Smooth muscle cell (in vitro differentiated cells): Measurements from ENCODE around the gene POU2F1. TPM values are rescaled to one million over a fixed set of nuclear protein-coding genes. Genes with fewer than 3 reads are reported as not detected.

Experiments used
- DNase-seq: peaks from one replicate; lab custom pipeline; 2025; ENCODE audit not compliant: unreplicated experiment; lab: John Stamatoyannopoulos, UW
- H2AFZ ChIP-seq: fragments of 200-600 bp; sonication (generic); 2 replicates; pipeline ENCODE4 v1.6.0; 2016; ENCODE audit warnings: antibody characterized with exemption, low read depth, mild to moderate bottlenecking
- H3F3A ChIP-seq: fragments of 200-600 bp; sonication (generic); 2 replicates; pipeline ENCODE4 v1.6.0; 2017; ENCODE audit warnings: antibody characterized with exemption, low read depth
- H3K27ac ChIP-seq: fragments of 200-600 bp; sonication (generic); 2 replicates; pipeline ENCODE4 v1.5.1; 2016; ENCODE audit warnings: low read depth, mild to moderate bottlenecking
- H3K27me3 ChIP-seq: fragments of 200-600 bp; sonication (generic); 2 replicates; pipeline ENCODE4 v1.6.1; 2016; ENCODE audit warnings: low read depth, mild to moderate bottlenecking
- H3K36me3 ChIP-seq: fragments of 200-600 bp; sonication (generic); 2 replicates; pipeline ENCODE4 v1.5.1; 2016; ENCODE audit warnings: low read depth
- H3K4me1 ChIP-seq: fragments of 200-600 bp; sonication (generic); 2 replicates; pipeline ENCODE4 v1.5.1; 2016; ENCODE audit warnings: low read depth
- H3K4me2 ChIP-seq: fragments of 200-600 bp; sonication (generic); 2 replicates; pipeline ENCODE4 v1.6.0; 2016; ENCODE audit warnings: mild to moderate bottlenecking
- H3K4me3 ChIP-seq: fragments of 200-600 bp; sonication (generic); 2 replicates; pipeline ENCODE4 v1.5.1; 2016; ENCODE audit warnings: mild to moderate bottlenecking
- H3K79me2 ChIP-seq: fragments of 200-600 bp; sonication (generic); 2 replicates; pipeline ENCODE4 v1.6.0; 2016; ENCODE audit warnings: low read depth, mild to moderate bottlenecking
- H3K9ac ChIP-seq: fragments of 200-600 bp; sonication (generic); 2 replicates; pipeline ENCODE4 v1.6.0; 2016; ENCODE audit warnings: low read depth
- H3K9me3 ChIP-seq: fragments of 200-600 bp; sonication (generic); replicated peaks from 2 replicates; pipeline ENCODE4 v1.5.1; 2016; ENCODE audit warnings: low read depth
- H4K20me1 ChIP-seq: fragments of 200-600 bp; sonication (generic); 2 replicates; pipeline ENCODE4 v1.6.0; 2016; ENCODE audit warnings: low read depth
- WGBS: methylation state at CpG from one replicate; pipeline ENCODE4 v1.1.7; 2016; ENCODE audit warnings: low lambda C conversion rate; 5-methylcytosine and 5-hydroxymethylcytosine counted together
- polyA plus RNA-seq: library from polyadenylated mRNA; unstranded; fragments of >200 nt; fragmentation: Nextera tagmentation; extraction: Ambion mirVana; gene quantifications from 2 replicates; pipeline ENCODE4 v1.2.1, GENCODE V29; 2016
- total RNA-seq: library from RNA; depleted of rRNA; stranded (reverse); fragments of >200 nt; gene quantifications from 2 replicates; pipeline ENCODE4 v1.2.3, GENCODE V29; 2014
- TF ChIP-seq, protein P1 (sequence below): fragments of 200-600 bp; sonication (generic); IDR thresholded peaks from 2 replicates; pipeline ENCODE4 v1.5.1; 2017; ENCODE audit warnings: borderline replicate concordance, mild to moderate bottlenecking, antibody characterized with exemption; ENCODE audit not compliant: insufficient read depth, poor library complexity, severe bottlenecking

POU2F1 gene
- total and polyA plus RNA-seq, 2 experiments from 2014 or later, result 5.3 to 15.6 TPM

DNA sequence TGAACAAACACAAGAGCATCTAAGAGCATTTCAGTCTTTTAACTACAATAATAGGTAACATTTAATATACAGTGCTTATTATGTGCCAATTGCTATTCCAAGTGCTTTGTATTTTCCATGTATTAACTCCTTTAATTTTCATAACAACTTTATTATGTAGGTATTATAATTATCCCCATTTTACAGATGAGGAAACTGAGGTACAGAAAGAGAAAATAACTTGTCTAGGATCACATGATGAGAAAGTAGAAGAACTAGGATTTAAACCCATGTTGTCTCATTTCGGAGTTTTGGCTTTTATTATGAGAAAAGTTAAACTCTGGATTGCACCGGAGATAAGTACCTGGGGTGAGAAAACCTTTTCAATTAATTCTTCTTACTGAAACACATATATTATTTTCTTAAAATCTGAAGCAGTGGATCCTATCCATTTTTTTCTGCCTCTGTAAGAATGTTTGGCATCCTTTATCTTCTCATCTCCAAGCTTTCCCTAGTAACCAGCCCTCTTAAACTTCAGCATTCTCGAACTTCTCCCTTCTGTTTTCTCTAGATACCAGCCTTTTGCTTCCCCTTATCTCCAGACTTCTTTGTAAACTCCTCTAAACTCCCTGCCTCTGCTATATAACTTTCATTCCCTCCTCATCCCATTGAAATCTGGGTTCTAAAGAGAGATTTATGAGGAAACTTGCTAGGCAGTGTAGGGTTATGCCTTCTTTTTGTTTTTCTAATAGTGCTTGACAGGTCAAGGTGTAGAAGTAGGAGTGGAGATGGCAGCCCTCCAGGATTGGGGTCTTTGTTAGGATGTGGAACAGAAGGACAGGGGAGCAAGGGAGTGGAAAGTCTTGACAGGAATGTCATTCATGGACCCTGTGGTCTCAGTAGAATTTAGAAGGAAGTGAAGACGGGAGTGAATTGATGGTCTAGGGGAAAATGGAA is 28.3 kb downstream of the POU2F1 start:
- Histone ChIP-seq H3K4me1 (no peaks in the 10 kb centered on the region), H3K27me3 (no peaks in the 10 kb centered on the region), H3K36me3 (no peaks in the 10 kb centered on the region), H3F3A (no peaks in the 10 kb centered on the region), H2AFZ (no peak overlapping the region), H3K79me2 (peaks cover 64% of the 10 kb centered on the region), H3K9me3 (no peaks in the 10 kb centered on the region), H4K20me1 (peaks cover 61% of the 10 kb centered on the region), H3K27ac (no peak overlapping the region), H3K9ac (no peak overlapping the region), H3K4me3 (no peak overlapping the region), H3K4me2 (no peak overlapping the region)
- TF ChIP-seq, protein P1, sequence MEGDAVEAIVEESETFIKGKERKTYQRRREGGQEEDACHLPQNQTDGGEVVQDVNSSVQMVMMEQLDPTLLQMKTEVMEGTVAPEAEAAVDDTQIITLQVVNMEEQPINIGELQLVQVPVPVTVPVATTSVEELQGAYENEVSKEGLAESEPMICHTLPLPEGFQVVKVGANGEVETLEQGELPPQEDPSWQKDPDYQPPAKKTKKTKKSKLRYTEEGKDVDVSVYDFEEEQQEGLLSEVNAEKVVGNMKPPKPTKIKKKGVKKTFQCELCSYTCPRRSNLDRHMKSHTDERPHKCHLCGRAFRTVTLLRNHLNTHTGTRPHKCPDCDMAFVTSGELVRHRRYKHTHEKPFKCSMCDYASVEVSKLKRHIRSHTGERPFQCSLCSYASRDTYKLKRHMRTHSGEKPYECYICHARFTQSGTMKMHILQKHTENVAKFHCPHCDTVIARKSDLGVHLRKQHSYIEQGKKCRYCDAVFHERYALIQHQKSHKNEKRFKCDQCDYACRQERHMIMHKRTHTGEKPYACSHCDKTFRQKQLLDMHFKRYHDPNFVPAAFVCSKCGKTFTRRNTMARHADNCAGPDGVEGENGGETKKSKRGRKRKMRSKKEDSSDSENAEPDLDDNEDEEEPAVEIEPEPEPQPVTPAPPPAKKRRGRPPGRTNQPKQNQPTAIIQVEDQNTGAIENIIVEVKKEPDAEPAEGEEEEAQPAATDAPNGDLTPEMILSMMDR, result no peak
- no peak for DNase-seq
- WGBS, result 64% methylated on average over 4 of the region's 4 CpGs

DNA sequence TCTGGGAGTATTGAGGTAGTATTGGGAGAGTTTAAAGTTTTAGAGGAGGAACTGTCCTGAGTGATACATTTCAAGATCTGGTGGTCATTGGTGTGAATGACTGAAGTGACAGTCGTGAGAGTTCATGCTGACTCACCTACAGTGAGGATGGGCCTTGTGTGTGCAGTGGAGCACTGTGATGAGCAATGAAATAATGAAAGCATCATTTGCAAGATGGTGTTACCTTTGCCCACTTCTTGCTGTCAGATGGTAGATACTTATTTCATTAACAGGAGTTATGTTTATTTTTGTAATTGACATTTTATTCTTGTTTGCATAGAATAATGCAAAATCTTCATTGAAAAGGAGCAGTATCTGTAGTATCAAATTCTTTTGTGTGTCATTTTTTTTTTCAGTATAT is 29.0 kb downstream of the POU2F1 start:
- Histone ChIP-seq H3K4me3 (no peak overlapping the region), H3K4me2 (no peak overlapping the region), H2AFZ (no peak overlapping the region), H3K4me1 (no peaks in the 10 kb centered on the region), H3K36me3 (no peaks in the 10 kb centered on the region), H4K20me1 (peaks cover 62% of the 10 kb centered on the region), H3F3A (no peaks in the 10 kb centered on the region), H3K9ac (no peak overlapping the region), H3K27ac (no peak overlapping the region), H3K79me2 (peaks cover 62% of the 10 kb centered on the region), H3K9me3 (no peaks in the 10 kb centered on the region), H3K27me3 (no peaks in the 10 kb centered on the region)
- 50% methylated on average over 1 of the region's 1 CpG for WGBS
- TF ChIP-seq, protein P1, result no peak
- no peak for DNase-seq

DNA sequence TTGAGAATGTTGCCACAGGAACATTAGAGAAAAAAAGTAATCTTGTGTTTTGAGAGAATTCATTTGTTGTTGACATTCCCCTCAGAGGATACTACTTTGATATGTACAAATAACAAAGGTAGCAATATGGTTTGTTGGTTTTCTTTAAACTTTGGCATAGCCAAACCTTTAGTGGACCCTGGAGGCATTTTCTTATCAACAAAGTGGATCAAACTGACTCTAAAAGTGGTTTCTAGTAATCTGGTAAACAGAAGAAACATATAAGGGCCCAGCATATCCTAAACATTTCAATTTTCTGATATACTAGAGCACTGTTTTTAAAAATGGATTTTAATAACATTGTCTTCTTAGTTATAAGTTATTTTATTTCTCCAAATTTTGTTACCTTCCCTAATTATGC is 29.8 kb downstream of the POU2F1 start:
- H3K4me3 ChIP-seq, result no peak overlapping the region
- no peak for DNase-seq
- H3K27ac ChIP-seq, result peak overlapping the region; percentile 50
- H3K36me3 ChIP-seq, result no peaks in the 10 kb centered on the region
- H2AFZ ChIP-seq, result no peak overlapping the region
- peaks cover 70% of the 10 kb centered on the region for H4K20me1 ChIP-seq
- no peak overlapping the region for H3K4me2 ChIP-seq
- no peak overlapping the region for H3K9ac ChIP-seq
- H3K9me3 ChIP-seq, result no peaks in the 10 kb centered on the region
- TF ChIP-seq, protein P1, result no peak
- no peaks in the 10 kb centered on the region for H3F3A ChIP-seq
- peaks cover 68% of the 10 kb centered on the region for H3K79me2 ChIP-seq
- H3K27me3 ChIP-seq, result no peaks in the 10 kb centered on the region
- no peaks in the 10 kb centered on the region for H3K4me1 ChIP-seq
